ENCODE results near the gene STKLD1. TPM values are rescaled to one million over a fixed set of nuclear protein-coding genes. Genes with fewer than 3 reads are reported as not detected.

Gene STKLD1
- total RNA-seq, 4 donors from 2014 or later, result 0.44 to 0.68 TPM; not detected in 2

- TF ChIP-seq CTCF (IDR thresholded peaks at IDR 0.05; ENCODE audit: low read depth), result no peak
These were observed 22.6 kb upstream of the STKLD1 start for GRCh38 chr9:133353548-133353947.

- no peak for TF ChIP-seq CTCF (IDR thresholded peaks at IDR 0.05; ENCODE audit: low read depth)
These were observed 21.4 kb upstream of the STKLD1 start for GRCh38 chr9:133354766-133355165.

- no peak for TF ChIP-seq CTCF (IDR thresholded peaks at IDR 0.05; ENCODE audit: low read depth)
These were observed 20.2 kb upstream of the STKLD1 start for GRCh38 chr9:133355881-133356357.

GRCh38 chr9:133356391-133357091, 19.6 kb upstream of the STKLD1 start, which contains the start of the genes SURF1 and SURF2:
SURF1 (minus strand) TSS chr9:133356487; CDS start chr9:133356453, 34 bp downstream.
SURF2 (plus strand) TSS chr9:133356550; CDS start chr9:133356593, 43 bp downstream.
- no peak for TF ChIP-seq CTCF (IDR thresholded peaks at IDR 0.05; ENCODE audit: low read depth)

- no peak for TF ChIP-seq CTCF (IDR thresholded peaks at IDR 0.05; ENCODE audit: low read depth)
These were observed 18.5 kb upstream of the STKLD1 start for GRCh38 chr9:133357656-133358055.

- TF ChIP-seq CTCF (IDR thresholded peaks at IDR 0.05; ENCODE audit: low read depth), result no peak
These were observed 16.6 kb upstream of the STKLD1 start for GRCh38 chr9:133359399-133360175.
